GM23338 (cell line): ENCODE data around the gene GPRC5C.

Experiments used
- CREB1 ChIP-seq: fragments of 250-450 bp; sonication (Bioruptor Pico); IDR thresholded peaks from 2 replicates; pipeline ENCODE4 v1.5.0; 2020; ENCODE audit warnings: low read depth, mild to moderate bottlenecking, moderate library complexity
- CTCF ChIP-seq, 2 experiments: fragments of 200-600 bp in 1 of 2; sonication (generic) in 1 of 2; conservative IDR thresholded peaks; 2 replicates each; pipeline versions ENCODE4 v1.5.1 to v1.6.1; 2016 to 2017; ENCODE audit warnings: antibody characterized with exemption in 2 of 2, low read depth in 2 of 2, mild to moderate bottlenecking in 2 of 2, moderate library complexity in 1 of 2
- EZH2 ChIP-seq: fragments of 200-600 bp; sonication (generic); IDR thresholded peaks from one replicate; pipeline ENCODE4 v1.8.0; 2017; ENCODE audit warnings: antibody characterized with exemption, mild to moderate bottlenecking, low read depth; ENCODE audit not compliant: unreplicated experiment
- REST ChIP-seq: IDR thresholded peaks from one replicate; pipeline ENCODE4 v1.6.1; 2018; ENCODE audit warnings: antibody characterized with exemption; ENCODE audit not compliant: unreplicated experiment
- ZNF114 ChIP-seq: fragments of 250-450 bp; sonication (Bioruptor Pico); IDR thresholded peaks from 2 replicates; pipeline ENCODE4 v1.5.0; 2020; ENCODE audit warnings: mild to moderate bottlenecking, moderate library complexity

GRCh38 chr17:74467221-74467951 is 35.5 kb downstream of the GPRC5C start:
- no peak for TF ChIP-seq REST
- TF ChIP-seq CREB1, result no peak
- no peak for TF ChIP-seq CTCF (conservative IDR thresholded peaks at IDR 0.05; ENCODE audit: low read depth in 2 of 2)
- TF ChIP-seq EZH2, result peak; percentile 40
- TF ChIP-seq ZNF114 (CRISPR knock-in tag), result no peak
